Measurements from ENCODE around the gene C11orf58. TPM values are rescaled to one million over a fixed set of nuclear protein-coding genes. Genes with fewer than 3 reads are reported as not detected.

C11orf58 gene
- polyA plus RNA-seq, 1 donor from 2014 or later: 226 TPM

DNA sequence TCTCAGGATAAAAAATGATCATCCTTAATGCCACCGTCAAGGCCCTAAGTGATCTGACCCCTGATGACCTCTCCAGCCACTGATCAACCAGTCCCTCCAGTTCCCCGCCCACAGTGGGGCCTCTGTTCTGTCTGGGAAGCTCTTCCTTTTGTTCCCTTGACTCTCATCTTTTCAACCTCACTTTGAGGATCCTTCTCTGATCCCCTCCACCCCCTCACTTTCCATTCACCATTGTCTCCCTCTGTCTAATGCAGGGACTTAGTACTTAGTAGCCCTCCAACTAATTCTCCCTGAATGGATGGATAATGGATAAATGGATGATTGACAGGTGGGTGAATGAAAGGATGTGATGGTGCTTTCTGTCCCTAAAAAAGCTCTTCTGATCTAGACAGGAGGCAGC, 45.6 kb downstream of the C11orf58 start:
- TF ChIP-seq POLR2AphosphoS5 (IDR thresholded peaks at IDR 0.05): no peak
- TF ChIP-seq, protein P1, sequence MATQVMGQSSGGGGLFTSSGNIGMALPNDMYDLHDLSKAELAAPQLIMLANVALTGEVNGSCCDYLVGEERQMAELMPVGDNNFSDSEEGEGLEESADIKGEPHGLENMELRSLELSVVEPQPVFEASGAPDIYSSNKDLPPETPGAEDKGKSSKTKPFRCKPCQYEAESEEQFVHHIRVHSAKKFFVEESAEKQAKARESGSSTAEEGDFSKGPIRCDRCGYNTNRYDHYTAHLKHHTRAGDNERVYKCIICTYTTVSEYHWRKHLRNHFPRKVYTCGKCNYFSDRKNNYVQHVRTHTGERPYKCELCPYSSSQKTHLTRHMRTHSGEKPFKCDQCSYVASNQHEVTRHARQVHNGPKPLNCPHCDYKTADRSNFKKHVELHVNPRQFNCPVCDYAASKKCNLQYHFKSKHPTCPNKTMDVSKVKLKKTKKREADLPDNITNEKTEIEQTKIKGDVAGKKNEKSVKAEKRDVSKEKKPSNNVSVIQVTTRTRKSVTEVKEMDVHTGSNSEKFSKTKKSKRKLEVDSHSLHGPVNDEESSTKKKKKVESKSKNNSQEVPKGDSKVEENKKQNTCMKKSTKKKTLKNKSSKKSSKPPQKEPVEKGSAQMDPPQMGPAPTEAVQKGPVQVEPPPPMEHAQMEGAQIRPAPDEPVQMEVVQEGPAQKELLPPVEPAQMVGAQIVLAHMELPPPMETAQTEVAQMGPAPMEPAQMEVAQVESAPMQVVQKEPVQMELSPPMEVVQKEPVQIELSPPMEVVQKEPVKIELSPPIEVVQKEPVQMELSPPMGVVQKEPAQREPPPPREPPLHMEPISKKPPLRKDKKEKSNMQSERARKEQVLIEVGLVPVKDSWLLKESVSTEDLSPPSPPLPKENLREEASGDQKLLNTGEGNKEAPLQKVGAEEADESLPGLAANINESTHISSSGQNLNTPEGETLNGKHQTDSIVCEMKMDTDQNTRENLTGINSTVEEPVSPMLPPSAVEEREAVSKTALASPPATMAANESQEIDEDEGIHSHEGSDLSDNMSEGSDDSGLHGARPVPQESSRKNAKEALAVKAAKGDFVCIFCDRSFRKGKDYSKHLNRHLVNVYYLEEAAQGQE (IDR thresholded peaks at IDR 0.05; ENCODE audit: borderline replicate concordance): no peak
- TF ChIP-seq RAD21 (conservative IDR thresholded peaks at IDR 0.05): no peak
- TF ChIP-seq MXI1 (conservative IDR thresholded peaks at IDR 0.05; ENCODE audit: poor library complexity, severe bottlenecking): no peak
- no peak for TF ChIP-seq EZH2 (IDR thresholded peaks at IDR 0.05; ENCODE audit: borderline replicate concordance, insufficient read depth, low read length, poor library complexity, severe bottlenecking)
- TF ChIP-seq, protein P2, sequence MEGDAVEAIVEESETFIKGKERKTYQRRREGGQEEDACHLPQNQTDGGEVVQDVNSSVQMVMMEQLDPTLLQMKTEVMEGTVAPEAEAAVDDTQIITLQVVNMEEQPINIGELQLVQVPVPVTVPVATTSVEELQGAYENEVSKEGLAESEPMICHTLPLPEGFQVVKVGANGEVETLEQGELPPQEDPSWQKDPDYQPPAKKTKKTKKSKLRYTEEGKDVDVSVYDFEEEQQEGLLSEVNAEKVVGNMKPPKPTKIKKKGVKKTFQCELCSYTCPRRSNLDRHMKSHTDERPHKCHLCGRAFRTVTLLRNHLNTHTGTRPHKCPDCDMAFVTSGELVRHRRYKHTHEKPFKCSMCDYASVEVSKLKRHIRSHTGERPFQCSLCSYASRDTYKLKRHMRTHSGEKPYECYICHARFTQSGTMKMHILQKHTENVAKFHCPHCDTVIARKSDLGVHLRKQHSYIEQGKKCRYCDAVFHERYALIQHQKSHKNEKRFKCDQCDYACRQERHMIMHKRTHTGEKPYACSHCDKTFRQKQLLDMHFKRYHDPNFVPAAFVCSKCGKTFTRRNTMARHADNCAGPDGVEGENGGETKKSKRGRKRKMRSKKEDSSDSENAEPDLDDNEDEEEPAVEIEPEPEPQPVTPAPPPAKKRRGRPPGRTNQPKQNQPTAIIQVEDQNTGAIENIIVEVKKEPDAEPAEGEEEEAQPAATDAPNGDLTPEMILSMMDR (IDR thresholded peaks at IDR 0.05; ENCODE audit: poor library complexity, severe bottlenecking): no peak
- TF ChIP-seq SMC3 (conservative IDR thresholded peaks at IDR 0.05; ENCODE audit: poor library complexity): no peak
- no peak for TF ChIP-seq EP300 (conservative IDR thresholded peaks at IDR 0.05; ENCODE audit: poor library complexity, severe bottlenecking)
- TF ChIP-seq TAF1 (IDR thresholded peaks at IDR 0.05; ENCODE audit: low read depth): no peak

GRCh38 chr11:16784666-16785065, 46.2 kb downstream of the C11orf58 start:
- Histone ChIP-seq H3K4me2 (ENCODE audit: low read length) (no peak overlapping the region), H3K79me2 (replicated peaks; ENCODE audit: insufficient read depth, low read length) (no peaks in the 10 kb centered on the region), H3K27ac (ENCODE audit: low read length) (no peak overlapping the region), H3F3A (ENCODE audit: insufficient read depth, low read length, poor library complexity, severe bottlenecking) (no peaks in the 10 kb centered on the region), H3K9ac (ENCODE audit: low read length) (no peak overlapping the region), H3K9me2 (ENCODE audit: insufficient read depth, low read length) (no peaks in the 10 kb centered on the region), H3K9me3 (ENCODE audit: low read length) (no peaks in the 10 kb centered on the region), H4K20me1 (ENCODE audit: insufficient read depth) (no peaks in the 10 kb centered on the region), H3K27me3 (ENCODE audit: insufficient read depth, low read depth, low read length) (no peaks in the 10 kb centered on the region), H3K36me3 (ENCODE audit: insufficient read depth, low read length) (peaks cover 14% of the 10 kb centered on the region), H3K4me3 (ENCODE audit: low read length) (no peak overlapping the region), H2AFZ (ENCODE audit: low read depth, low read length) (no peak overlapping the region)
- no peak for TF ChIP-seq MXI1 (conservative IDR thresholded peaks at IDR 0.05; ENCODE audit: poor library complexity, severe bottlenecking)
- no peak for TF ChIP-seq EZH2 (IDR thresholded peaks at IDR 0.05; ENCODE audit: borderline replicate concordance, insufficient read depth, low read length, poor library complexity, severe bottlenecking)
- no peak for TF ChIP-seq POLR2AphosphoS5 (IDR thresholded peaks at IDR 0.05)
- TF ChIP-seq SMC3 (conservative IDR thresholded peaks at IDR 0.05; ENCODE audit: poor library complexity): no peak
- TF ChIP-seq TAF1 (IDR thresholded peaks at IDR 0.05; ENCODE audit: low read depth): no peak
- TF ChIP-seq RAD21 (conservative IDR thresholded peaks at IDR 0.05): no peak
- TF ChIP-seq, protein P1 (IDR thresholded peaks at IDR 0.05; ENCODE audit: borderline replicate concordance): no peak
- no peak for TF ChIP-seq EP300 (conservative IDR thresholded peaks at IDR 0.05; ENCODE audit: poor library complexity, severe bottlenecking)
- TF ChIP-seq, protein P2 (IDR thresholded peaks at IDR 0.05; ENCODE audit: poor library complexity, severe bottlenecking): no peak

More for the DNA sequence above, 45.6 kb downstream of the C11orf58 start:
- Histone ChIP-seq H2AFZ (ENCODE audit: low read depth, low read length) (no peak overlapping the region), H3K27me3 (ENCODE audit: insufficient read depth, low read depth, low read length) (no peaks in the 10 kb centered on the region), H3K27ac (ENCODE audit: low read length) (no peak overlapping the region), H3K4me2 (ENCODE audit: low read length) (no peak overlapping the region), H3K79me2 (replicated peaks; ENCODE audit: insufficient read depth, low read length) (no peaks in the 10 kb centered on the region), H3K9me3 (ENCODE audit: low read length) (no peaks in the 10 kb centered on the region), H3K4me3 (ENCODE audit: low read length) (no peak overlapping the region), H4K20me1 (ENCODE audit: insufficient read depth) (no peaks in the 10 kb centered on the region), H3K9me2 (ENCODE audit: insufficient read depth, low read length) (no peaks in the 10 kb centered on the region), H3K9ac (ENCODE audit: low read length) (no peak overlapping the region), H3F3A (ENCODE audit: insufficient read depth, low read length, poor library complexity, severe bottlenecking) (no peaks in the 10 kb centered on the region), H3K36me3 (ENCODE audit: insufficient read depth, low read length) (peaks cover 9% of the 10 kb centered on the region)
